OCI-LY7 (cell line): Measurements from ENCODE around the gene SLMAP. TPM values are rescaled to one million over a fixed set of nuclear protein-coding genes. Genes with fewer than 3 reads are reported as not detected.
"Not testable (repeated sequence)": the region's sequence is repeated elsewhere in the genome, so short reads cannot be mapped to it uniquely, and the experiment has no call there.

Experiments used
- BruUV-seq: library from RNA; stranded (reverse); fragments of 400-500 nt; replicated peaks from 2 replicates; lab custom pipeline; 2021; lab: Mats Ljungman, UMichigan
- CTCF ChIA-PET: fragments of 300-600 bp; sonication (Branson Sonifier 250); formaldehyde crosslinking; loops from one replicate; lab custom pipeline; 2022; ENCODE audit warnings: antibody characterized with exemption; ENCODE audit not compliant: unreplicated experiment; lab: Charles Lee
- POLR2A ChIA-PET: fragments of 300-600 bp; sonication (Branson Sonifier 250); formaldehyde crosslinking; loops from one replicate; lab custom pipeline; 2022; ENCODE audit warnings: antibody characterized with exemption; lab: Charles Lee
- DNase-seq: peaks from one replicate; pipeline ENCODE4 v3.0.0-alpha.2; 2015; ENCODE audit warnings: low spot score
- H2AFZ ChIP-seq: fragments of 200-600 bp; sonication (generic), shearing (Covaris generic); 2 replicates; pipeline ENCODE4 v1.6.1; 2014; ENCODE audit warnings: mild to moderate bottlenecking, antibody characterized with exemption, low read length, moderate library complexity
- H3K27ac ChIP-seq: fragments of 200-600 bp; sonication (generic); 2 replicates; pipeline ENCODE4 v1.5.1; 2014; ENCODE audit warnings: mixed run types, low read depth, mild to moderate bottlenecking, moderate library complexity, low read length, inconsistent platforms; ENCODE audit not compliant: poor library complexity, severe bottlenecking
- H3K36me3 ChIP-seq: fragments of 200-600 bp; sonication (generic); 2 replicates; pipeline ENCODE4 v1.6.1; 2014; ENCODE audit warnings: mild to moderate bottlenecking, antibody characterized with exemption, low read length, moderate library complexity, mixed read lengths; ENCODE audit not compliant: insufficient read depth
- H3K4me1 ChIP-seq: fragments of 200-600 bp; sonication (generic); 2 replicates; pipeline ENCODE4 v1.5.1; 2014; ENCODE audit warnings: mild to moderate bottlenecking, low read length; ENCODE audit not compliant: insufficient read depth, poor library complexity, severe bottlenecking
- H3K4me2 ChIP-seq: fragments of 200-600 bp; sonication (generic); 2 replicates; pipeline ENCODE4 v1.6.1; 2014; ENCODE audit warnings: mild to moderate bottlenecking, low read length
- H3K4me3 ChIP-seq: fragments of 200-600 bp; sonication (generic); 2 replicates; pipeline ENCODE4 v1.5.1; 2014; ENCODE audit warnings: mild to moderate bottlenecking, low read depth, low read length; ENCODE audit not compliant: poor library complexity, severe bottlenecking
- H3K79me2 ChIP-seq: fragments of 200-600 bp; sonication (generic); 2 replicates; pipeline ENCODE4 v1.6.1; 2016; ENCODE audit warnings: low read depth, mild to moderate bottlenecking, low read length, moderate library complexity, mixed read lengths; ENCODE audit not compliant: insufficient read depth
- H3K9me2 ChIP-seq: fragments of 200-600 bp; sonication (generic); 2 replicates; pipeline ENCODE4 v1.6.1; 2016; ENCODE audit warnings: mild to moderate bottlenecking, low read length, mixed read lengths; ENCODE audit not compliant: insufficient read depth
- H3K9me3 ChIP-seq: fragments of 200-600 bp; sonication (generic); 2 replicates; pipeline ENCODE4 v1.6.1; 2014; ENCODE audit warnings: mild to moderate bottlenecking, mixed run types, low read length, mixed read lengths
- H4K20me1 ChIP-seq: fragments of 200-600 bp; sonication (generic); 2 replicates; pipeline ENCODE4 v1.6.1; 2014; ENCODE audit warnings: mild to moderate bottlenecking, antibody characterized with exemption, low read length, moderate library complexity, mixed read lengths; ENCODE audit not compliant: insufficient read depth
- EZH2phosphoT487 ChIP-seq: fragments of 200-600 bp; sonication (generic); IDR thresholded peaks from 2 replicates; pipeline ENCODE4 v1.6.1; 2018; ENCODE audit warnings: low read depth, borderline replicate concordance, mild to moderate bottlenecking, mixed run types, antibody characterized with exemption, low read length, moderate library complexity, mixed read lengths
- intact Hi-C: fragments of 100-400 bp; cut with micrococcal nuclease; formaldehyde crosslinking; loops from one replicate; pipeline ENCODE4 v1.10.0; 2022; ENCODE audit not compliant: unreplicated experiment
- total RNA-seq, 2 experiments: library from RNA; depleted of rRNA in 1 of 2; stranded (reverse); fragments of >200 nt in 1 of 2; shearing (Covaris generic) in 1 of 2; gene quantifications; 2 replicates each; pipeline ENCODE4 v1.2.3, GENCODE V29; 2014 to 2022
- TF ChIP-seq, protein P1 (sequence below): fragments of 200-600 bp; sonication (generic); conservative IDR thresholded peaks from 2 replicates; pipeline ENCODE4 v1.5.1; 2014; ENCODE audit warnings: mild to moderate bottlenecking, antibody characterized with exemption, low read length, moderate library complexity, mixed read lengths

The SLMAP gene
- total RNA-seq, 2 experiments from 2014 or later: 41.6 to 68.4 TPM

DNA sequence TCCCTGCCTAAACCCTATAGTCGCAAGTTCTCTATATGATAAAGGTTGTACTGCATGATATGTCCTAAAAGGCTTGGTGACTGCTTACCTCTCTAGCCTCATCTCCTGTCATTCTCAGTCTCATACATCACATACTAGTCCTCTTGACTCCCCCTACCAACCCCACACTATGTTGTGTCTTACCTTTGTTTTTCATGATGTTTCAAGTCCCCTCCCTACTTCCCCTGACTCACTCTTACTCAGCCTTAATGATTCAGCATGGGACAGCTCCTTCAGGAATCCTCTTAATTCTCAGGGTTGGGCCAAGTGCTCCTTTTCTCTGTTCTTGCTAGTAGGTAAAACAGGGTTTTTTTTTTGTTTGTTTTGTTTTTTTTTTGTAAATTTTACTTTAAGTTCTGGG, 49.6 kb downstream of the SLMAP start:
- no peak overlapping the region for H3K27ac ChIP-seq
- no peak for DNase-seq
- H4K20me1 ChIP-seq: no peaks in the 10 kb centered on the region
- H3K4me3 ChIP-seq: no peak overlapping the region
- intact Hi-C loops: no loop called here
- H3K36me3 ChIP-seq: no peaks in the 10 kb centered on the region; the same call in 1 of the 2 replicates
- ChIA-PET CTCF (no interaction called here), POLR2A (no interaction called here)
- TF ChIP-seq EZH2phosphoT487: no peak
- TF ChIP-seq, protein P1, sequence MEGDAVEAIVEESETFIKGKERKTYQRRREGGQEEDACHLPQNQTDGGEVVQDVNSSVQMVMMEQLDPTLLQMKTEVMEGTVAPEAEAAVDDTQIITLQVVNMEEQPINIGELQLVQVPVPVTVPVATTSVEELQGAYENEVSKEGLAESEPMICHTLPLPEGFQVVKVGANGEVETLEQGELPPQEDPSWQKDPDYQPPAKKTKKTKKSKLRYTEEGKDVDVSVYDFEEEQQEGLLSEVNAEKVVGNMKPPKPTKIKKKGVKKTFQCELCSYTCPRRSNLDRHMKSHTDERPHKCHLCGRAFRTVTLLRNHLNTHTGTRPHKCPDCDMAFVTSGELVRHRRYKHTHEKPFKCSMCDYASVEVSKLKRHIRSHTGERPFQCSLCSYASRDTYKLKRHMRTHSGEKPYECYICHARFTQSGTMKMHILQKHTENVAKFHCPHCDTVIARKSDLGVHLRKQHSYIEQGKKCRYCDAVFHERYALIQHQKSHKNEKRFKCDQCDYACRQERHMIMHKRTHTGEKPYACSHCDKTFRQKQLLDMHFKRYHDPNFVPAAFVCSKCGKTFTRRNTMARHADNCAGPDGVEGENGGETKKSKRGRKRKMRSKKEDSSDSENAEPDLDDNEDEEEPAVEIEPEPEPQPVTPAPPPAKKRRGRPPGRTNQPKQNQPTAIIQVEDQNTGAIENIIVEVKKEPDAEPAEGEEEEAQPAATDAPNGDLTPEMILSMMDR: no peak
- no peaks in the 10 kb centered on the region for H3K9me3 ChIP-seq
- H3K4me1 ChIP-seq: peaks cover 14% of the 10 kb centered on the region
- BruUV-seq: no TSS peak
- H3K4me2 ChIP-seq: no peak overlapping the region
- no peaks in the 10 kb centered on the region for H3K9me2 ChIP-seq
- H3K79me2 ChIP-seq: peaks cover 45% of the 10 kb centered on the region; the same call in 1 of the 2 replicates
- H2AFZ ChIP-seq: no peak overlapping the region

DNA sequence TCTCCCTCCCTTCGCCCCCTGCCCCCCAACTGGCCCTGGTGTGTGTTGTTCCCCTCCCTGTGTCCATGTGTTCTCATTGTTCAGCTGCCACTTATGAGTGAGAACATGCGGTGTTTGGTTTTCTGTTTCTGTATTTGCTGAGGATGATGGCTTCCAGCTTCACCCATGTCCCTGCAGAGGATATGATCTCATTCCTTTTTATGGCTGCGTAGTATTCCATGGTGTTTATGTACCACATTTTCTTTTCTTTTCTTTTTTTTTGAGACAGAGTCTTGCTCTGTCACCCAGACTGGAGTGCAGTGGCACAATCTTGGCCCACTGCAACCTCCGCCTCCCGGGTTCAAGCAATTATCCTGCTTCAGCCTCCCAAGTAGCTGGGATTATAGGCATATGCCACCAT, 50.1 kb downstream of the SLMAP start:
- CTCF ChIA-PET: not testable (repeated sequence)

DNA sequence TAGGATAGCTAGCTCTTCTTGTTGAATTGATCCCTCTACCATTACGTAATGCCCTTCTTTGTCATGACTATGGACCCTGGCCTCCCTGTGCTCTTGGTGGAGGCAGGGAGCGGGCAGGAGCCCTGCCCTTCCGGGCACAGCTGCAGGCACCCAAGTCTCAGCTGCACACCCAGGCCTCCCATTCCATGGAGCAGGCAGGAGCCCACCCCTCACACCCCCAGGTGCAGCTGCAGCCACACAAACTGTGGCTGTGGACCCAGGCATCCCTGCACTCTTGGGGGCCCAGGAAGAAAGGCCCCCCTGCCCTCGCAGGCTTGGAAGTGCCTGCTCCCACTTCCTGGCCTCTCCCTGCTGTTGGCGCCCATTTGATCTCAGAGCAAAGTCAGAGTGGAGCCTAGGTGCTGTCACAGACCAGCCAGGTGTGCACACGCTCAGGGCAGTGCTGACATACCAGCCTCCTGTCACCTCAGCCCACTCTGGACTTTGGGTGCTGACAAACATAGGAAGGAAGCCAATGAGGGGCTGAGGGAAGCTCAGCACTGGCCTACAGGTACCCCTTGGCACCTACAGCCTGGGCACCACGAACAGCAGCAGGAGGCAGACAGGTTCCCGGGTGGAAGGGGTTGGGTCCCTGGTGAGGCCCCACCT, 53.0 kb downstream of the SLMAP start:
- Histone ChIP-seq H3K36me3 (peaks cover 6% of the 10 kb centered on the region; the same call in 1 of the 2 replicates), H3K4me3 (no peak overlapping the region), H3K9me2 (no peaks in the 10 kb centered on the region), H4K20me1 (no peaks in the 10 kb centered on the region), H3K4me2 (no peak overlapping the region), H3K9me3 (peaks cover 13% of the 10 kb centered on the region), H3K4me1 (no peaks in the 10 kb centered on the region), H3K27ac (no peak overlapping the region), H3K79me2 (peaks cover 48% of the 10 kb centered on the region; the same call in 1 of the 2 replicates), H2AFZ (no peak overlapping the region)
- DNase-seq: no peak
- BruUV-seq: no TSS peak
- no peak for TF ChIP-seq EZH2phosphoT487
- TF ChIP-seq, protein P1: no peak
- ChIA-PET POLR2A (interaction anchor here (0.6 to 0.9 kb wide), 5 partner anchors 31 to 233 kb away, joined by 3 read pairs; no protein-coding TSS in a partner anchor), CTCF (no interaction called here)
- intact Hi-C loops: no loop called here

More for the DNA sequence above, 50.1 kb downstream of the SLMAP start:
- DNase-seq, H2AFZ ChIP-seq, H3K4me2 ChIP-seq, POLR2A ChIA-PET, H3K27ac ChIP-seq, H3K9me3 ChIP-seq, intact Hi-C loops, H3K9me2 ChIP-seq, BruUV-seq, H4K20me1 ChIP-seq, H3K36me3 ChIP-seq, H3K4me3 ChIP-seq: not testable (repeated sequence)
- Histone ChIP-seq H3K4me1 (peaks cover 14% of the 10 kb centered on the region), H3K79me2 (peaks cover 46% of the 10 kb centered on the region; the same call in 1 of the 2 replicates)
